ENCODE results near the gene PAQR8. TPM values are rescaled to one million over a fixed set of nuclear protein-coding genes. Genes with fewer than 3 reads are reported as not detected.

The PAQR8 gene
- polyA plus RNA-seq, 1 experiment = 2.3 TPM

GRCh38 chr6:52369234-52369633 is 7.3 kb downstream of the PAQR8 start:
- no peaks in the 10 kb centered on the region for H3K27me3 ChIP-seq (ENCODE audit: control insufficient read depth, insufficient read depth, low read length)
- ChIA-PET CTCF (interaction anchor here (0.6 to 0.9 kb wide), 2 partner anchors 31 to 49 kb away, joined by 3 read pairs; no protein-coding TSS in a partner anchor), POLR2A (no interaction called here)
- H3K36me3 ChIP-seq (ENCODE audit: control insufficient read depth, insufficient read depth, low read length) = no peaks in the 10 kb centered on the region
- no peak for TF ChIP-seq CTCF (IDR thresholded peaks at IDR 0.05; ENCODE audit: insufficient read depth, low read depth, low read length)
- no peak overlapping the region for H3K4me3 ChIP-seq (ENCODE audit: low read depth, low read length)
- no peak for DNase-seq (ENCODE audit: low read depth)

GRCh38 chr6:52371656-52372191 is 9.8 kb downstream of the PAQR8 start:
- Histone ChIP-seq H3K4me3 (ENCODE audit: low read depth, low read length) (no peak overlapping the region), H3K36me3 (ENCODE audit: control insufficient read depth, insufficient read depth, low read length) (no peaks in the 10 kb centered on the region), H3K27me3 (ENCODE audit: control insufficient read depth, insufficient read depth, low read length) (no peaks in the 10 kb centered on the region)
- no peak for DNase-seq (ENCODE audit: low read depth)
- POLR2A ChIA-PET = no interaction called here
- CTCF ChIA-PET = interaction anchor here (0.9 to 1.3 kb wide), 3 partner anchors 16 to 85 kb away, joined by 3 to 4 read pairs (median 3); no protein-coding TSS in a partner anchor
- TF ChIP-seq CTCF (IDR thresholded peaks at IDR 0.05; ENCODE audit: insufficient read depth, low read depth, low read length) = no peak

DNA sequence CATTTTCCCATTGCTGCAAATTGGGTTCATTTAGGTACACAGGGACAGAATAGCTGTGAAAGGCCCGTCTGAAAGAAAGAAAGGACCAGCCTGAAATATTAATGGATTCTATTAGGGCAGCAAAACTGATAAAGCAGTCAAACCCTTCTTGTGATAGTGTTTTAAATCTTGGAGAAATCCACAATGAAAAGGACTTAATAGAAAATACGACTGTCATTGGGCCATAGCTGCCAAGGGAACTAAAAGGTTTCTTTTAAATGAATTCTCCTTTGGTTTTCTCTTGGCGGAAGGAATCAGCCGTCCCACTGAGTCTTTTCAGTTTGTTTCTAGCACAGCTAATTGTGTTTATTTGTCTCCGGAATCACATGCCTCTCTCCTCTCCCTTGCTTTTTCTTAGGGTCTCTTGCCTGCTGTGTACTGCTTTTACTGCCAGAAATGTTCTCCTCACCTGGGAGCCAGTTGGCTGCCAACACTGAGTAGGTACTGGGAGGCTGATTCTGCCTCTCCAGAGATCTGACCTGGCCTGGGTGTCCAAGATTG is 11.3 kb downstream of the PAQR8 start:
- H3K4me3 ChIP-seq (ENCODE audit: low read depth, low read length) = no peak overlapping the region
- ChIA-PET POLR2A (no interaction called here), CTCF (no interaction called here)
- no peak for DNase-seq (ENCODE audit: low read depth)
- H3K36me3 ChIP-seq (ENCODE audit: control insufficient read depth, insufficient read depth, low read length) = no peaks in the 10 kb centered on the region
- TF ChIP-seq CTCF (IDR thresholded peaks at IDR 0.05; ENCODE audit: insufficient read depth, low read depth, low read length) = no peak
- H3K27me3 ChIP-seq (ENCODE audit: control insufficient read depth, insufficient read depth, low read length) = no peaks in the 10 kb centered on the region

DNA sequence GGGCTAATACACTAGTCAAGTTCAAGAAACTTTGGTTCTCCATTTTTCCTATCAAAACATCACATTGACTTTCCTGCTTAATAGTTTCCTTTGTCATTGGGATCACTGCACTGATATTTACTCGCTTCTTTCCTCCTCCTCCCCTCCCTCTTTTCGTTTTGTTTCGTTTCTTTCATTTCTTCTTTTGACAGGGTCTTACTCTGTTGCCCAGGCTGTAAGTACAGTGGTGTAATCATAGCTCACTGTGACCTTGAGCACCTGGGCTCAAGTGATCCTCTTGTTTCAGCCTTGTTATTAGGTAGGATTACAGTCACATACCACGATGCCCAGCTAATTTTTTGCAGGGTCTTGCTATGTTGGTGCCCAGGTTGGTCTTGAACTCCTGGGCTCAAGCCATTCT is 12.3 kb downstream of the PAQR8 start:
- no peak for DNase-seq (ENCODE audit: low read depth)
- ChIA-PET CTCF (interaction anchor here (1.0 to 1.7 kb wide), 2 partner anchors 12 to 13 kb away, joined by 4 to 6 read pairs; partner anchors contain the start of gene PAQR8), POLR2A (no interaction called here)
- Histone ChIP-seq H3K27me3 (ENCODE audit: control insufficient read depth, insufficient read depth, low read length) (no peaks in the 10 kb centered on the region), H3K4me3 (ENCODE audit: low read depth, low read length) (no peak overlapping the region), H3K36me3 (ENCODE audit: control insufficient read depth, insufficient read depth, low read length) (no peaks in the 10 kb centered on the region)
- no peak for TF ChIP-seq CTCF (IDR thresholded peaks at IDR 0.05; ENCODE audit: insufficient read depth, low read depth, low read length)

DNA sequence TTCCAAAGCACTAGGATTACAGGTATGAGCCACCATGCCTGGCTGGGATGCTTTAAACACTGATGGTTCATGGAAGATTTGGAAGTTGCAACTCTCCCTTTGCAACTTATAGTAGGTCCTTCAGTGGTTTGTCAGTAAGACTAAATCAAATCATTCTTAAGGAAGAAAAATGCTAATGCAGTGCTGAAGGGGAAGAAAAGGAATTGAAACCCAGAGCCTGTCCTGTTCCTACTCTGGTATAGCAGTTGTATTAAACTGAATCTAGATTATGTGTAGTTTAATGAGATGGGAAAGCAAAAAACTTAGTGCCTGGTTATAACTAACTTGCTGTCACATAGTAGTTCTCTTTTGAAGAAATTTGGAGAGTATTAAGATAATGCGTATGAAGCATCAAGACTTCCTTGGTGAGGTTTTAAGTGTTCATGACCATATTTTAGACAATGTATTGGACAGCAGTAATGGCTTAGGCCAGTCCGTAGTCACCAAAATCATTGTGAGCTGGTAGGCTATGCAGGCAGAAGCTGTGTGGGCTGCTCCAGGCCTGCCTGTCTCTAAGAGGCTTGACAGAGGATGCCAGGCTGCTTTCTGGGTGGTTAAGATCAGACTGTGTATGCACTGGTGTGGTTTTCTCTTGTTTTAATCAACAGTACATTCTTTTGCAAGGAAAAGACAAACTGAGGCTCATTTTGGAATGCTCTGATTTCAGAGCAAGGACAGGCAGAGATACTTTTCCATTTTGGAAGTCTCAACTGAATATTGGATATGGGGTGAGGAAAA is 14.0 kb downstream of the PAQR8 start:
- ChIA-PET POLR2A (no interaction called here), CTCF (interaction anchor here (0.7 to 1.7 kb wide), 2 partner anchors 11 to 112 kb away, joined by 4 to 6 read pairs; no protein-coding TSS in a partner anchor)
- no peaks in the 10 kb centered on the region for H3K36me3 ChIP-seq (ENCODE audit: control insufficient read depth, insufficient read depth, low read length)
- TF ChIP-seq CTCF (IDR thresholded peaks at IDR 0.05; ENCODE audit: insufficient read depth, low read depth, low read length) = no peak
- no peak for DNase-seq (ENCODE audit: low read depth)
- H3K4me3 ChIP-seq (ENCODE audit: low read depth, low read length) = no peak overlapping the region
- no peaks in the 10 kb centered on the region for H3K27me3 ChIP-seq (ENCODE audit: control insufficient read depth, insufficient read depth, low read length)
